ENCODE measurements around the gene KRTAP6-1. TPM values are rescaled to one million over a fixed set of nuclear protein-coding genes. Genes with fewer than 3 reads are reported as not detected.

The KRTAP6-1 gene
- total RNA-seq, 1 experiment from 2014 or later = not detected

- intact Hi-C loops (cut with micrococcal nuclease; ENCODE audit: unreplicated experiment) = no loop called here
- H3K9me3 ChIP-seq (ENCODE audit: low read depth, low read length, poor library complexity, severe bottlenecking) = no peaks in the 10 kb centered on the region
- CTCF ChIA-PET = no interaction called here
- H3K36me3 ChIP-seq (ENCODE audit: insufficient read depth, low read length, poor library complexity, severe bottlenecking) = no peaks in the 10 kb centered on the region
- no peak overlapping the region for H3K4me3 ChIP-seq (ENCODE audit: low read depth, low read length, poor library complexity, severe bottlenecking)
- no peaks in the 10 kb centered on the region for H3K4me1 ChIP-seq (ENCODE audit: insufficient read depth, low read length, poor library complexity, severe bottlenecking)
- peaks cover 3% of the 10 kb centered on the region for H3K27me3 ChIP-seq (replicated peaks; ENCODE audit: insufficient read depth, low read depth, low read length, poor library complexity)
- DNase-seq (ENCODE audit: low spot score) = no peak
- POLR2A ChIA-PET (ENCODE audit: low non-redundant PET) = no interaction called here
- TF ChIP-seq CTCF (conservative IDR thresholded peaks at IDR 0.05; ENCODE audit: low read depth, low read length) (no peak), EZH2 (IDR thresholded peaks at IDR 0.05; ENCODE audit: borderline replicate concordance, low read depth, low read length, poor library complexity, severe bottlenecking) (no peak)
- H3K27ac ChIP-seq (ENCODE audit: low read depth, low read length, poor library complexity, severe bottlenecking) = no peak overlapping the region
- BruUV-seq (replicated peaks) = no TSS peak
These were observed 34.4 kb downstream of the KRTAP6-1 start for GRCh38 chr21:30579346-30579745.

- BruUV-seq (replicated peaks) = no TSS peak
- Histone ChIP-seq H3K4me1 (ENCODE audit: insufficient read depth, low read length, poor library complexity, severe bottlenecking) (no peaks in the 10 kb centered on the region), H3K9me3 (ENCODE audit: low read depth, low read length, poor library complexity, severe bottlenecking) (no peaks in the 10 kb centered on the region), H3K27me3 (replicated peaks; ENCODE audit: insufficient read depth, low read depth, low read length, poor library complexity) (no peaks in the 10 kb centered on the region), H3K36me3 (ENCODE audit: insufficient read depth, low read length, poor library complexity, severe bottlenecking) (no peaks in the 10 kb centered on the region), H3K27ac (ENCODE audit: low read depth, low read length, poor library complexity, severe bottlenecking) (no peak overlapping the region), H3K4me3 (ENCODE audit: low read depth, low read length, poor library complexity, severe bottlenecking) (no peak overlapping the region)
- POLR2A ChIA-PET (ENCODE audit: low non-redundant PET) = no interaction called here
- no peak for TF ChIP-seq EZH2 (IDR thresholded peaks at IDR 0.05; ENCODE audit: borderline replicate concordance, low read depth, low read length, poor library complexity, severe bottlenecking)
- TF ChIP-seq CTCF (conservative IDR thresholded peaks at IDR 0.05; ENCODE audit: low read depth, low read length) = no peak
- CTCF ChIA-PET = no interaction called here
- intact Hi-C loops (cut with micrococcal nuclease; ENCODE audit: unreplicated experiment) = no loop called here
- DNase-seq (ENCODE audit: low spot score) = no peak
These were observed 36.0 kb downstream of the KRTAP6-1 start for GRCh38 chr21:30577766-30578165.

GRCh38 chr21:30567617-30568016 lies 46.1 kb downstream of the KRTAP6-1 start:
- no peaks in the 10 kb centered on the region for H3K36me3 ChIP-seq (ENCODE audit: insufficient read depth, low read length, poor library complexity, severe bottlenecking)
- no peak overlapping the region for H3K4me3 ChIP-seq (ENCODE audit: low read depth, low read length, poor library complexity, severe bottlenecking)
- TF ChIP-seq EZH2 (IDR thresholded peaks at IDR 0.05; ENCODE audit: borderline replicate concordance, low read depth, low read length, poor library complexity, severe bottlenecking) = no peak
- no peak for TF ChIP-seq CTCF (conservative IDR thresholded peaks at IDR 0.05; ENCODE audit: low read depth, low read length)
- no peaks in the 10 kb centered on the region for H3K4me1 ChIP-seq (ENCODE audit: insufficient read depth, low read length, poor library complexity, severe bottlenecking)
- POLR2A ChIA-PET (ENCODE audit: low non-redundant PET) = no interaction called here
- DNase-seq (ENCODE audit: low spot score) = no peak
- intact Hi-C loops (cut with micrococcal nuclease; ENCODE audit: unreplicated experiment) = no loop called here
- H3K27me3 ChIP-seq (replicated peaks; ENCODE audit: insufficient read depth, low read depth, low read length, poor library complexity) = no peaks in the 10 kb centered on the region
- no TSS peak for BruUV-seq (replicated peaks)
- H3K9me3 ChIP-seq (ENCODE audit: low read depth, low read length, poor library complexity, severe bottlenecking) = no peaks in the 10 kb centered on the region
- no peak overlapping the region for H3K27ac ChIP-seq (ENCODE audit: low read depth, low read length, poor library complexity, severe bottlenecking)
- CTCF ChIA-PET = no interaction called here
